ENCODE results near the gene CDKAL1. TPM values are rescaled to one million over a fixed set of nuclear protein-coding genes. Genes with fewer than 3 reads are reported as not detected.

Gene CDKAL1
- total and polyA plus RNA-seq, 2 donors (not counting 3 experiments of a cell fraction or from before 2014, with no cell fraction given) = 6.1 to 20.5 TPM

DNA sequence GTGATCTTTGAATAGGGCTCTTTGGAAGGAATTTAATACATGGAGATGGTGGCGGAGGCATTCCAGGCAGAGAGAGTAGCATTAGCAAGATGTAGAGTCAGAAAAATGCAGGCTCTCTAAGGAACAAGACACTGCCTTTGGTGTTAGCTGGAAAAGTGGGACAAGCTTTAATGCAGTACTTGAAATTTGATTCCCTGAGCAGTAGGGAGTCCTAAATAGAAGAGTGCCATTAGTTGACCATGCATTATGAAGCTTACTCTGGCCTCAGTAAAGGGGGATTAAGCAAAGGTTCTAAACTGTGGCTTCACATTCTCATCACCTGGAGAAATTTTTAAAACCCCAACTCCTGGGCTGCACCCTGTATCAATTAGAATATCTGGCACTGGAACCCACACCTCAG is 564.5 kb downstream of the CDKAL1 start:
- H3K9me1 ChIP-seq (replicated peaks; ENCODE audit: control insufficient read depth, extremely low read depth, insufficient read depth, low read length) = no peaks in the 10 kb centered on the region
- ChIA-PET POLR2A (no interaction called here), CTCF (interaction anchor here (1.0 kb wide), 1 partner anchor 9 kb away, joined by 4 read pairs; no protein-coding TSS in a partner anchor)
- H3K9ac ChIP-seq (replicated peaks; ENCODE audit: extremely low read depth, insufficient read depth, low read length) = no peak overlapping the region
- no peaks in the 10 kb centered on the region for H3K27me3 ChIP-seq (ENCODE audit: control insufficient read depth in 2 of 2, insufficient read depth in 2 of 2, low read length in 2 of 2)
- TF ChIP-seq POLR2A (IDR thresholded peaks at IDR 0.05; ENCODE audit: low read depth, low read length) = no peak
- TF ChIP-seq POLR2AphosphoS5 (IDR thresholded peaks at IDR 0.05; ENCODE audit: insufficient read depth, low read depth, low read length) = no peak
- TF ChIP-seq JUN (IDR thresholded peaks at IDR 0.05; ENCODE audit: borderline replicate concordance, insufficient read depth, insufficient read length, low read depth) = no peak
- no peak for TF ChIP-seq GATA2 (IDR thresholded peaks at IDR 0.05; ENCODE audit: insufficient read depth, insufficient read length, low read depth, low read length)
- TF ChIP-seq, protein P1, sequence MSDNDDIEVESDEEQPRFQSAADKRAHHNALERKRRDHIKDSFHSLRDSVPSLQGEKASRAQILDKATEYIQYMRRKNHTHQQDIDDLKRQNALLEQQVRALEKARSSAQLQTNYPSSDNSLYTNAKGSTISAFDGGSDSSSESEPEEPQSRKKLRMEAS (IDR thresholded peaks at IDR 0.05; ENCODE audit: insufficient read depth, insufficient read length) = no peak
- TF ChIP-seq, protein P2, sequence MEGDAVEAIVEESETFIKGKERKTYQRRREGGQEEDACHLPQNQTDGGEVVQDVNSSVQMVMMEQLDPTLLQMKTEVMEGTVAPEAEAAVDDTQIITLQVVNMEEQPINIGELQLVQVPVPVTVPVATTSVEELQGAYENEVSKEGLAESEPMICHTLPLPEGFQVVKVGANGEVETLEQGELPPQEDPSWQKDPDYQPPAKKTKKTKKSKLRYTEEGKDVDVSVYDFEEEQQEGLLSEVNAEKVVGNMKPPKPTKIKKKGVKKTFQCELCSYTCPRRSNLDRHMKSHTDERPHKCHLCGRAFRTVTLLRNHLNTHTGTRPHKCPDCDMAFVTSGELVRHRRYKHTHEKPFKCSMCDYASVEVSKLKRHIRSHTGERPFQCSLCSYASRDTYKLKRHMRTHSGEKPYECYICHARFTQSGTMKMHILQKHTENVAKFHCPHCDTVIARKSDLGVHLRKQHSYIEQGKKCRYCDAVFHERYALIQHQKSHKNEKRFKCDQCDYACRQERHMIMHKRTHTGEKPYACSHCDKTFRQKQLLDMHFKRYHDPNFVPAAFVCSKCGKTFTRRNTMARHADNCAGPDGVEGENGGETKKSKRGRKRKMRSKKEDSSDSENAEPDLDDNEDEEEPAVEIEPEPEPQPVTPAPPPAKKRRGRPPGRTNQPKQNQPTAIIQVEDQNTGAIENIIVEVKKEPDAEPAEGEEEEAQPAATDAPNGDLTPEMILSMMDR (IDR thresholded peaks at IDR 0.05; ENCODE audit: extremely low read depth in 1 of 2, insufficient read depth in 1 of 2, low read depth in 1 of 2, low read length in 2 of 2) = no peak
- no peak for TF ChIP-seq EZH2 (IDR thresholded peaks at IDR 0.05; ENCODE audit: borderline replicate concordance, low read depth, low read length, severe bottlenecking)
- TF ChIP-seq FOS (IDR thresholded peaks at IDR 0.05; ENCODE audit: borderline replicate concordance, insufficient read depth, low read length) = no peak
- no peak for TF ChIP-seq MYC (IDR thresholded peaks at IDR 0.05; ENCODE audit: low read depth, low read length)
- FAIRE-seq (no peak), DNase-seq (ENCODE audit: low read depth, low spot score) (no peak)
- dilution Hi-C loops (cut with MboI; ENCODE audit: extremely low pct_ligation_motif_present, low sequenced_read_pairs) = no loop called here
- intact Hi-C loops (cut with micrococcal nuclease) = no loop called here
- no peaks in the 10 kb centered on the region for H3K79me2 ChIP-seq (ENCODE audit: control insufficient read depth, insufficient read depth, low read length)
- BruUV-seq (replicated peaks) = no TSS peak
- H3K4me3 ChIP-seq (replicated peaks in 1 of 3; ENCODE audit: insufficient read depth in 1 of 3, low read depth in 1 of 3, low read length in 3 of 3) = no peak overlapping the region
- H3K9me3 ChIP-seq (replicated peaks; ENCODE audit: control insufficient read depth, insufficient read depth, low read length) = no peaks in the 10 kb centered on the region
- H3K27ac ChIP-seq (ENCODE audit: insufficient read depth, low read depth, low read length) = no peak overlapping the region
- H2AFZ ChIP-seq (ENCODE audit: low read depth, low read length) = no peak overlapping the region
- no peaks in the 10 kb centered on the region for H3K4me1 ChIP-seq (ENCODE audit: control insufficient read depth, extremely low read depth, insufficient read depth, low read length)
- no peaks in the 10 kb centered on the region for H4K20me1 ChIP-seq (replicated peaks; ENCODE audit: control insufficient read depth, extremely low read depth, insufficient read depth, low read length)
- H3K4me2 ChIP-seq (ENCODE audit: insufficient read depth, low read length) = no peak overlapping the region
- no peaks in the 10 kb centered on the region for H3K36me3 ChIP-seq (ENCODE audit: control insufficient read depth in 2 of 2, extremely low read depth in 1 of 2, insufficient read depth in 2 of 2, low read length in 2 of 2)
